ENCODE measurements around the gene ZNF154.
A peak's percentile ranks its signal among the peaks of the same experiment; 100 is the strongest.

ZNF154 gene

GRCh38 chr19:57686727-57687126 lies 22.3 kb downstream of the ZNF154 start:
- H3K4me3 ChIP-seq (ENCODE audit: low read depth, low read length), result no peak overlapping the region
- TF ChIP-seq CTCF (conservative IDR thresholded peaks at IDR 0.05; ENCODE audit: low read depth, low read length), result no peak
- no peak for DNase-seq (ENCODE audit: low read depth)

- TF ChIP-seq CTCF (conservative IDR thresholded peaks at IDR 0.05; ENCODE audit: low read depth, low read length), result no peak
- H3K4me3 ChIP-seq (ENCODE audit: low read depth, low read length), result peak overlapping the region; percentile 95
- DNase-seq (ENCODE audit: low read depth), result peak; percentile 14
Observed at GRCh38 chr19:57682226-57682766, 26.7 kb downstream of the ZNF154 start.

GRCh38 chr19:57675881-57676280 lies 33.1 kb downstream of the ZNF154 start:
- DNase-seq (ENCODE audit: low read depth), result peak; percentile 35
- no peak for TF ChIP-seq CTCF (conservative IDR thresholded peaks at IDR 0.05; ENCODE audit: low read depth, low read length)
- H3K4me3 ChIP-seq (ENCODE audit: low read depth, low read length), result no peak overlapping the region

- no peak for TF ChIP-seq CTCF (conservative IDR thresholded peaks at IDR 0.05; ENCODE audit: low read depth, low read length)
- no peak for DNase-seq (ENCODE audit: low read depth)
- no peak overlapping the region for H3K4me3 ChIP-seq (ENCODE audit: low read depth, low read length)
Observed at GRCh38 chr19:57672466-57672865, 36.5 kb downstream of the ZNF154 start.

GRCh38 chr19:57671124-57671895 lies 37.7 kb downstream of the ZNF154 start:
- H3K4me3 ChIP-seq (ENCODE audit: low read depth, low read length), result no peak overlapping the region
- no peak for DNase-seq (ENCODE audit: low read depth)
- no peak for TF ChIP-seq CTCF (conservative IDR thresholded peaks at IDR 0.05; ENCODE audit: low read depth, low read length)

GRCh38 chr19:57668635-57669034 lies 40.4 kb downstream of the ZNF154 start, which contains the start of gene ZSCAN4:
ZSCAN4 (plus strand) TSS chr19:57668935; CDS start chr19:57676146, 7,211 bp downstream.
- no peak for TF ChIP-seq CTCF (conservative IDR thresholded peaks at IDR 0.05; ENCODE audit: low read depth, low read length)
- no peak for DNase-seq (ENCODE audit: low read depth)
- H3K4me3 ChIP-seq (ENCODE audit: low read depth, low read length), result no peak within 1 kb of the TSS

GRCh38 chr19:57667228-57667627 lies 41.8 kb downstream of the ZNF154 start:
- DNase-seq (ENCODE audit: low read depth), result no peak
- no peak for TF ChIP-seq CTCF (conservative IDR thresholded peaks at IDR 0.05; ENCODE audit: low read depth, low read length)
- no peak overlapping the region for H3K4me3 ChIP-seq (ENCODE audit: low read depth, low read length)
